Measurements from ENCODE around the gene RAB5B. TPM values are rescaled to one million over a fixed set of nuclear protein-coding genes. Genes with fewer than 3 reads are reported as not detected.
"Not testable (repeated sequence)": the region's sequence is repeated elsewhere in the genome, so short reads cannot be mapped to it uniquely, and the experiment has no call there.

The RAB5B gene
- total RNA-seq, 5 donors from 2014 or later (not counting 1 experiment from before 2014, with no cell fraction given), result 58.6 to 99.8 (median 85.7) TPM

DNA sequence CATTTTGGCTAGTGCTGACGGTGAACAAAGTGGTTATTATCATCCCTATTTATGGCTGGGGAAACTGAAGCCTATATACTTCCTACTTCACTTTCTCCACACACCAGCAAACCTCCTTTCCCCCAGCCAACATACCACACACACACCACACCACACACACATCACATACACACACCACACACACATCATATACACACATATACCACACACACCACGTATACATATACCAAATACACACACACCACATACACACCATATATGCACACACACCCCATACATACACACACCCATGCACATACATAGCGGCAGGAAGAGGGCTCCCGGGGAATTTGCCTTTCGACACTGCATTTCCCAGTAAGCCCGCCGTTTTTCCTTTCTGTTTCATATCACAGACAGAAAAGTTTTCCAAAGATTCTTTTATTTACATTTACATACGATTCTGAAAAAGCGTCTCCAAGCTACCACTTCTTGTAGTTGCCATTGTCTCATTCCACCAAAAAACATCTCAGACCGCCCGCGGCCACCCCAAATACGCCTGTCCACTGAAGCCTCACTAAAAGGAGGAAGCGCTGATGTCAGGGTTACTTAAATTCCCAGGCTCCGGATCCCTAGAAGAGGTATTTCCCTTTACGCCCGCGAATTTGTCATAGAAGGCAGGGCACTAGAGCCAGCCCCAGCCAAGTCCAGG, 823 bp upstream of the RAB5B start:
- Histone ChIP-seq H3K27me3 (replicated peaks in 1 of 2; ENCODE audit: control insufficient read depth in 2 of 2, extremely low read depth in 1 of 2, insufficient read depth in 2 of 2, low read length in 1 of 2) (no peaks in the 10 kb centered on the region), H3K9me3 (no peaks in the 10 kb centered on the region), H3K4me3 (ENCODE audit: control insufficient read depth in 1 of 2, extremely low read depth in 1 of 2, low read length in 1 of 2) (peak overlapping the region; percentile 56 to 87), H3K36me3 (ENCODE audit: control insufficient read depth in 2 of 2, extremely low read depth in 1 of 2, insufficient read depth in 1 of 2, low read length in 1 of 2) (peaks cover 0 to 12% of the 10 kb centered on the region in 2 donors), H3K4me1 (ENCODE audit: control insufficient read depth in 1 of 2, extremely low read depth in 1 of 2, insufficient read depth in 2 of 2, low read length in 2 of 2) (peaks cover 18 to 21% of the 10 kb centered on the region in 2 experiments), H3K27ac (ENCODE audit: low read length) (peak overlapping the region; percentile 70)
- ATAC-seq (replicated peaks in 1 of 4) (no peak), DNase-seq (peak in 2 of 35 experiments; percentile 15 to 52)
- ChIA-PET POLR2A (interaction anchor here (0.6 to 2.5 kb wide), 23 partner anchors 9 to 665 kb away, joined by 3 to 15 read pairs (median 4); partner anchors contain the start of genes ORMDL2 (in 2 of the 2), SARNP (in 2 of the 2), DNAJC14 (in 1 of the 2) and PA2G4 (in 1 of the 2)), CTCF (interaction anchor here (0.5 to 2.5 kb wide), 26 partner anchors 10 to 663 kb away, joined by 3 to 26 read pairs (median 4); partner anchors contain the start of genes DNAJC14 (in 2 of the 2), ANKRD52 (in 1 of the 2), ESYT1 (in 1 of the 2) and ORMDL2 (in 1 of the 2))
- no peak overlapping the region for H3K4me3 Mint-ChIP-seq
- peaks cover 3% of the 10 kb centered on the region for H3K36me3 Mint-ChIP-seq
- H3K27me3 Mint-ChIP-seq, result no peaks in the 10 kb centered on the region
- H3K4me1 Mint-ChIP-seq, result peaks cover 23 to 24% (median 24%) of the 10 kb centered on the region in 3 donors
- WGBS (ENCODE audit: insufficient coverage), result 0% methylated on average over 16 of the region's 18 CpGs
- H3K9me3 Mint-ChIP-seq, result no peaks in the 10 kb centered on the region
- no peak overlapping the region for H3K27ac Mint-ChIP-seq

DNA sequence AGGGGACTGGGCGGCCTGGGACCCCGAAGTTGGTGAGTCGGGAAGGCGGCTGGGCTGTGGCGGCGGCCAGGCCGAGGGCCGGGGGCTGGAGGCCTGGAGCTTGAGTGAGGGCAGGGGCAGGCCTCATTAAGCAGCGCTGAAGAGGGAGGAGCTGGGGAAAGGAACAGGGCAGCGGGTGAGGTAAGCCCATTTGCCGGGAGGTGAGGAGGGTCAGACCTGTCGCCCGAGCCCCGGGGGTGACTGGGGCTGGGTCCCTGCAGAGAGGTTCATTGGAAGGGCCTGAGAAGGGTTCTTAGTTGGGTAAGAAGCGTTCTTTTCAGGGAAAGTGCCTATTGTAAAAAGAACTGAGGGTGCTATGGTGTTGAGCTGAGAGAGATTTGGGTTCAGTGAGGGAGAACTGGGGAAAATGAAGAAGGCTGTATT, 441 bp downstream of the RAB5B start:
- Mint-ChIP-seq H3K27ac (no peak overlapping the region), H3K4me1 (peaks cover 26 to 33% (median 29%) of the 10 kb centered on the region in 3 donors), H3K36me3 (peaks cover 10% of the 10 kb centered on the region), H3K27me3 (no peaks in the 10 kb centered on the region), H3K4me3 (no peak overlapping the region), H3K9me3 (no peaks in the 10 kb centered on the region)
- POLR2A ChIA-PET, result interaction anchor here (0.5 to 2.5 kb wide), 20 partner anchors 8 to 706 kb away, joined by 3 to 15 read pairs (median 4); partner anchors contain the start of genes ORMDL2 (in 2 of the 2), SARNP (in 2 of the 2), DNAJC14 (in 1 of the 2) and IL23A (in 1 of the 2)
- peak in 3 of 4 experiments; percentile 17 to 18 (median 17) for ATAC-seq (replicated peaks in 1 of 4)
- Histone ChIP-seq H3K27ac (ENCODE audit: low read length) (peak overlapping the region; percentile 3), H3K36me3 (ENCODE audit: control insufficient read depth in 2 of 2, extremely low read depth in 1 of 2, insufficient read depth in 1 of 2, low read length in 1 of 2) (peaks cover 0 to 12% of the 10 kb centered on the region in 2 donors), H3K27me3 (replicated peaks in 1 of 2; ENCODE audit: control insufficient read depth in 2 of 2, extremely low read depth in 1 of 2, insufficient read depth in 2 of 2, low read length in 1 of 2) (no peaks in the 10 kb centered on the region), H3K9me3 (no peaks in the 10 kb centered on the region), H3K4me3 (ENCODE audit: control insufficient read depth in 1 of 2, extremely low read depth in 1 of 2, low read length in 1 of 2) (peak overlapping the region; percentile 69 to 89), H3K4me1 (ENCODE audit: control insufficient read depth in 1 of 2, extremely low read depth in 1 of 2, insufficient read depth in 2 of 2, low read length in 2 of 2) (peaks cover 18 to 21% of the 10 kb centered on the region in 2 experiments)
- WGBS (ENCODE audit: insufficient coverage), result 2% methylated on average over 13 of the region's 15 CpGs
- DNase-seq, result peak in 12 of 35 experiments; percentile 9 to 44 (median 23)
- CTCF ChIA-PET, result interaction anchor here (0.5 to 2.5 kb wide), 23 partner anchors 8 to 662 kb away, joined by 3 to 26 read pairs (median 4); partner anchors contain the start of genes DGKA (in 1 of the 2), DNAJC14 (in 1 of the 2), ESYT1 (in 1 of the 2) and ORMDL2 (in 1 of the 2)

DNA sequence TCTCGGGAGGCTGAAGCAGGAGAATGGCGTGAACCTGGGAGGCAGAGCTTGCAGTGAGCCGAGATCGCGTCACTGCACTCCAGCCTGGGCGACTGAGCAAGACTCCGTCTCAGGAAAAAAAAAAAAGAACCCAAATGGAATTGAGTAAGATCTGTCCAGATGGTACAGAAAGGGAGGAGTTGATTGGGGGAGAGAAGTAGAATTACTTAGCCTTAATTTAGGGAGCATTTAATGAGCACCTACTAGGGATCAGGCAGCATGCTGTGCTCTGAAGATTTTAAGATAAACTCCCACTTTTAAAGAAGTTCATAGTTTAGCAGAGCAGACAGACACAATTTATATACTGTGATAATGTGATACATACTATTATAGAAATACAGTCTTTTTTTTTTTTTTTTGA, 4.5 kb downstream of the RAB5B start:
- Mint-ChIP-seq H3K27ac (no peak overlapping the region), H3K4me1 (peaks cover 42 to 46% (median 44%) of the 10 kb centered on the region in 3 donors)

DNA sequence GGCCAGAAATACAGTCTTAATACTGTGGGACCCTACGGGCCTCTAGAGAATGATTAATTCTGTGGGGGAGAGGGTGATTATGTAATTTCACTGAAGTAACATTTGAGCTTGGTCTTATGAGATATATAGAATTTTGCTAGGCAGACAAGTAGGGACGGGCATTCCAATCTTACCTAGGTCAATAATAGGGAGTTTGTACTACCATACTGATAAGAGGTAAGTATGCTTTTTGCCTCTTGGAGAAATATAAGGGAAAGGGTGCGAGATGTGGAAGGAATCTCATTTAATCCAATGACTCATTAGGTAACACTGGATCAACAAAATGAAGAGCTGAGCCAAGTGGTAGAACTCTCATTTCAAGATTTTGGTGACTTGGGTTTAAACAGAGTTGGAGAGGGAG, 5.2 kb downstream of the RAB5B start:
- H3K9me3 ChIP-seq, result no peaks in the 10 kb centered on the region
- Mint-ChIP-seq H3K9me3 (no peaks in the 10 kb centered on the region), H3K27ac (no peak overlapping the region)

More for the DNA sequence above, 4.5 kb downstream of the RAB5B start:
- Histone ChIP-seq H3K27me3 (replicated peaks in 1 of 2; ENCODE audit: control insufficient read depth in 2 of 2, extremely low read depth in 1 of 2, insufficient read depth in 2 of 2, low read length in 1 of 2) (no peaks in the 10 kb centered on the region), H3K4me1 (ENCODE audit: control insufficient read depth in 1 of 2, extremely low read depth in 1 of 2, insufficient read depth in 2 of 2, low read length in 2 of 2) (peaks cover 15 to 19% of the 10 kb centered on the region in 2 experiments), H3K27ac (ENCODE audit: low read length) (no peak overlapping the region), H3K9me3 (no peaks in the 10 kb centered on the region), H3K4me3 (ENCODE audit: control insufficient read depth in 1 of 2, extremely low read depth in 1 of 2, low read length in 1 of 2) (no peak overlapping the region), H3K36me3 (ENCODE audit: control insufficient read depth in 2 of 2, extremely low read depth in 1 of 2, insufficient read depth in 1 of 2, low read length in 1 of 2) (peaks cover 0 to 23% of the 10 kb centered on the region in 2 donors)
- Mint-ChIP-seq H3K36me3 (peaks cover 22% of the 10 kb centered on the region), H3K4me3 (no peak overlapping the region), H3K27me3 (no peaks in the 10 kb centered on the region), H3K9me3 (no peaks in the 10 kb centered on the region)
- ATAC-seq (replicated peaks in 1 of 4) (no peak), DNase-seq (no peak)
- ChIA-PET POLR2A (no interaction called here), CTCF (interaction anchor here (0.7 to 0.8 kb wide), 2 partner anchors 18 to 113 kb away, joined by 3 to 9 read pairs; no protein-coding TSS in a partner anchor)
- whole genome bisulfite sequencing (ENCODE audit: insufficient coverage), result 98% methylated on average over 7 of the region's 7 CpGs

DNA sequence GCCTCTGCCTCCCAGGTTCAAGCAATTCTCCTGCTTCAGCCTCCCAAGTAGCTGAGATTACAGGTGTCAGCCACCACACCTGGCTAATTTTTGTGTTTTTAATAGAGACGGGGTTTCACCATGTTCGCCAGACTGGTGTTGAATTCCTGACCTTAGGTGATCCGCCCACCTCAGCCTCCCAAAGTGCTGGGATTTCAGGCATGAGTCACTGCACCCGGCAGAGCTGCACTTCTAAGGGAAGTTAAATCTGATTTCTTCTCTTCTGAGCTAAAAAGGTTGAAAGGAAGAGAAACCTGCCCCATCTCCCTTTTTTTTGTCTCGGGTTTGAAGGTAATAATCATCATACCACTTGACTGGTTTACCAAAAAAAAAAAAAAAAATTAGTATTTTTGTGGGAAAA, 8.0 kb downstream of the RAB5B start:
- H3K36me3 ChIP-seq (ENCODE audit: control insufficient read depth in 2 of 2, extremely low read depth in 1 of 2, insufficient read depth in 1 of 2, low read length in 1 of 2), result peaks cover 0 to 42% of the 10 kb centered on the region in 2 donors
- H3K27ac Mint-ChIP-seq; H3K9me3 ChIP-seq; H3K9me3 Mint-ChIP-seq; H3K4me3 ChIP-seq (ENCODE audit: control insufficient read depth in 1 of 2, extremely low read depth in 1 of 2, low read length in 1 of 2); H3K27me3 Mint-ChIP-seq; ATAC-seq (replicated peaks in 1 of 4); H3K4me3 Mint-ChIP-seq; H3K27me3 ChIP-seq (replicated peaks in 1 of 2; ENCODE audit: control insufficient read depth in 2 of 2, extremely low read depth in 1 of 2, insufficient read depth in 2 of 2, low read length in 1 of 2); H3K4me1 ChIP-seq (ENCODE audit: control insufficient read depth in 1 of 2, extremely low read depth in 1 of 2, insufficient read depth in 2 of 2, low read length in 2 of 2); DNase-seq; H3K27ac ChIP-seq (ENCODE audit: low read length): not testable (repeated sequence)
- H3K4me1 Mint-ChIP-seq, result peaks cover 33 to 38% (median 34%) of the 10 kb centered on the region in 3 donors
- CTCF ChIA-PET, result interaction anchor here (0.6 to 1.3 kb wide), 7 partner anchors 8 to 270 kb away, joined by 3 to 5 read pairs (median 3); partner anchors contain the start of genes MYL6B (in 1 of the 2) and RAB5B (in 1 of the 2)
- WGBS (ENCODE audit: insufficient coverage), result 92% methylated on average over 2 of the region's 5 CpGs
- peaks cover 31% of the 10 kb centered on the region for H3K36me3 Mint-ChIP-seq
- POLR2A ChIA-PET, result interaction anchor here in 1 of 2 donors (0.6 to 1.1 kb wide), 4 partner anchors 8 to 172 kb away, joined by 3 to 15 read pairs (median 8); partner anchors contain the start of gene RAB5B

More for the DNA sequence above, 5.2 kb downstream of the RAB5B start:
- Mint-ChIP-seq H3K4me1 (peaks cover 42 to 46% (median 44%) of the 10 kb centered on the region in 3 donors), H3K36me3 (peaks cover 22% of the 10 kb centered on the region), H3K4me3 (no peak overlapping the region), H3K27me3 (no peaks in the 10 kb centered on the region)
- H3K4me1 ChIP-seq (ENCODE audit: control insufficient read depth in 1 of 2, extremely low read depth in 1 of 2, insufficient read depth in 2 of 2, low read length in 2 of 2), result peaks cover 15 to 19% of the 10 kb centered on the region in 2 experiments
- no peak overlapping the region for H3K27ac ChIP-seq (ENCODE audit: low read length)
- ChIA-PET CTCF (interaction anchor here in 1 of 2 donors (0.6 kb wide), 1 partner anchor 15 kb away, joined by 3 read pairs; no protein-coding TSS in a partner anchor), POLR2A (no interaction called here)
- DNase-seq, result no peak
- WGBS (ENCODE audit: insufficient coverage), result no CpG with 5 or more reads among the region's 3 CpGs
- no peak for ATAC-seq (replicated peaks in 1 of 4)
- peaks cover 0 to 23% of the 10 kb centered on the region in 2 donors for H3K36me3 ChIP-seq (ENCODE audit: control insufficient read depth in 2 of 2, extremely low read depth in 1 of 2, insufficient read depth in 1 of 2, low read length in 1 of 2)
- no peak overlapping the region for H3K4me3 ChIP-seq (ENCODE audit: control insufficient read depth in 1 of 2, extremely low read depth in 1 of 2, low read length in 1 of 2)
- no peaks in the 10 kb centered on the region for H3K27me3 ChIP-seq (replicated peaks in 1 of 2; ENCODE audit: control insufficient read depth in 2 of 2, extremely low read depth in 1 of 2, insufficient read depth in 2 of 2, low read length in 1 of 2)
